Aorta (tissue), 5 donors: Measurements from ENCODE around the gene DDX23. TPM values are rescaled to one million over a fixed set of nuclear protein-coding genes. Genes with fewer than 3 reads are reported as not detected.

Experiments
- ATAC-seq: fragments of 200-7000 bp; cut with Tn5 transposase; one replicate; pipeline ENCODE4 v1.9.1; 2022; ENCODE audit warnings: moderate library complexity; ENCODE audit not compliant: low FRiP score
- DNase-seq, 2 donors: peaks; one replicate each; pipeline ENCODE4 v3.0.0-alpha.2; 2020
- H3K27ac ChIP-seq, 2 donors: one replicate each; pipeline ENCODE4 v1.5.1; 2013; ENCODE audit warnings: low read length in 2 of 2, mild to moderate bottlenecking in 2 of 2, moderate library complexity in 2 of 2, control low read depth in 1 of 2, inconsistent platforms in 1 of 2, low read depth in 1 of 2
- H3K27me3 ChIP-seq, 2 donors: one replicate each; pipeline ENCODE4 v1.6.1; 2013; ENCODE audit warnings: control low read depth in 1 of 2, low read length in 1 of 2, mild to moderate bottlenecking in 1 of 2, moderate library complexity in 1 of 2; ENCODE audit not compliant: insufficient read depth in 2 of 2, control insufficient read depth in 1 of 2
- H3K36me3 ChIP-seq, 2 donors: one replicate each; pipeline ENCODE4 v1.6.1; 2013; ENCODE audit warnings: control low read depth in 1 of 2, low read length in 1 of 2, mild to moderate bottlenecking in 1 of 2; ENCODE audit not compliant: insufficient read depth in 2 of 2, control insufficient read depth in 1 of 2
- H3K4me1 ChIP-seq, 2 donors: one replicate each; pipeline ENCODE4 v1.6.1; 2013; ENCODE audit warnings: low read length in 2 of 2, control low read depth in 1 of 2, mild to moderate bottlenecking in 1 of 2, moderate library complexity in 1 of 2; ENCODE audit not compliant: insufficient read depth in 2 of 2, control insufficient read depth in 1 of 2
- H3K4me3 ChIP-seq, 2 donors: one replicate each; pipeline ENCODE4 v1.5.1; 2013; ENCODE audit warnings: low read length in 2 of 2, control low read depth in 1 of 2, mild to moderate bottlenecking in 1 of 2
- H3K9me3 ChIP-seq: one replicate; pipeline ENCODE4 v1.6.1; 2013; ENCODE audit warnings: mild to moderate bottlenecking, low read length; ENCODE audit not compliant: control insufficient read depth
- WGBS, 2 donors: extraction: QIAGEN DNeasy Blood & Tissue Kit; methylation state at CpG; one replicate each; pipeline ENCODE4 v1.1.7; 2013; 5-methylcytosine and 5-hydroxymethylcytosine counted together
- intact Hi-C, 2 donors: fragments of 100-400 bp; cut with DNase I; formaldehyde crosslinking; loops; one replicate each; pipeline versions ENCODE4 v1.14.2 to v1.15.0; 2022
- polyA plus RNA-seq, 2 donors: library from polyadenylated mRNA; stranded (reverse); fragments of 200-250 nt; gene quantifications; one replicate each; pipeline ENCODE4 v1.2.3, GENCODE V29; 2013
- total RNA-seq, 2 donors: library from RNA; stranded (reverse); fragmentation: NEBNext Ultra II Directional; extraction: Animal tissue kit (Norgen Biotek cat#: 25700); gene quantifications; one replicate each; pipeline ENCODE4 v1.2.1, GENCODE V29; 2021
- donor health status: healthy with polysubstance abuse.
- donor health status: Bipolar disorder and iron deficiency.
- donor health status: DM: no; HTN: no; CAD: no.
- donor health status: DM: no; HTN: no; CAD: no.
- donor health status: DM: yes; HTN: yes; CAD: no.

Gene DDX23
- total and polyA plus RNA-seq, 4 donors, result 25.9 to 77.2 (median 50.2) TPM

DNA sequence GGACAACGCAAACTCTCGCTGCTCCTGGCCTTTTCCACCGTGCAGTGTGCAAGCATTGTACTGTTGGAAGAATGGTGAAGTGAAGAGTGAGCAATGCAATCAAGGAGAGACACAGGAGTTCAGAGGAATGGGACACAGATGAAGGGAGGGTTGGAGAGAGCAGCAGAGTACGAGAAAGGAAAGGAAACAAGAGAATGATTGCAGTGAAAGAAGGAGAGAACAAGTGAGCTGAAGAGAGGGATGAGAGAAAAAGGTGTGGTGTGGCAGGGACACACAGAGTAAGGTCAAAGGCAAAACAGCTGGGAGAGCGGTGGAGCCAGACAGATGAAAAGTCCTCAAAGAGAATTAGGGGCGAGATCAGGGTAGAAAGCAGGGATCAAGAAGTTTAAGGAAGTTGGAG, 20.7 kb downstream of the DDX23 start:
- Histone ChIP-seq H3K27me3 (no peaks in the 10 kb centered on the region), H3K9me3 (no peaks in the 10 kb centered on the region), H3K27ac (no peak overlapping the region), H3K4me3 (no peak overlapping the region), H3K4me1 (no peaks in the 10 kb centered on the region), H3K36me3 (peaks cover 13 to 21% of the 10 kb centered on the region in 2 donors)
- no peak for ATAC-seq
- intact Hi-C loops, result no loop called here
- whole genome bisulfite sequencing, 2 donors, result 78 to 84% methylated on average over 6 of the region's 6 CpGs
- DNase-seq, result no peak

DNA sequence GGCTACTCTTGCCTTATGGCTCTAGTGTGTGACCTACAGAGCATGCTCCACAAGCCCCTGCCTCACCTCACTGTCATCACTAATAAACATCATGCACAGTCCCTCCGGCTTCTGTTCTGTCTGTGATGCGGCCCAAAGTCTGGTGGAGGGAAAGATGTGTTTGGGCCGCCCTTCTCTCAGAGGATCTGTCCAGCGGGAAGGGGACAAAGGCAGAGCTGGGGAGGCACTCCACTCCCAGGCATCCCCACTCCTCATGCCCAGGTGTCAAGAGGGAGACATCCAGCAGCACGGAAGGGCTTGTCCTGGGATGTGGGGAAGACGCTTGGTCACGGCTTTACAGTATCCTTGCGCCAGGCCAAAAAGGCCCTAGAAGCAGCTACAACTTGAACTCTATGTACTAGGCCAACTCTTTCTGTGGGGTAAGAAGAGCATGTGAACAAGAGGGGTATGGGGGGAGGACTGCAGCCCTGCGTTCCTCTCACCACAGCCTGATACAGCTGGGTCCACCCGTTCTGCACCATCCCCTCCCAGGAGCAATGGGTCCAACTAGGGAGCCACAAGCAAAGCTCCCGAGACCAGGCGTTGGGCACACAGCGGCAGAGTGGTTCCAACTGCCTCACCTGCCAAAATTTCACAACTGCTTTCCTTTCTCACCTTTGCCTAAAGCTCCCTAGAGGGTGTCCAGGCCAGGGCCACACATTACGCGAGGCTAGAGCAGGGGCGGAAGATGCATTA, 23.0 kb downstream of the DDX23 start:
- DNase-seq (no peak), ATAC-seq (no peak)
- intact Hi-C loops, result no loop called here
- WGBS, 2 donors, result 75 to 80% methylated on average over 16 of the region's 16 CpGs
- peaks cover 13 to 18% of the 10 kb centered on the region in 2 donors for H3K36me3 ChIP-seq
- H3K4me3 ChIP-seq, result no peak overlapping the region
- H3K27me3 ChIP-seq, result no peaks in the 10 kb centered on the region
- H3K4me1 ChIP-seq, result no peaks in the 10 kb centered on the region
- no peak overlapping the region for H3K27ac ChIP-seq
- H3K9me3 ChIP-seq, result no peaks in the 10 kb centered on the region

DNA sequence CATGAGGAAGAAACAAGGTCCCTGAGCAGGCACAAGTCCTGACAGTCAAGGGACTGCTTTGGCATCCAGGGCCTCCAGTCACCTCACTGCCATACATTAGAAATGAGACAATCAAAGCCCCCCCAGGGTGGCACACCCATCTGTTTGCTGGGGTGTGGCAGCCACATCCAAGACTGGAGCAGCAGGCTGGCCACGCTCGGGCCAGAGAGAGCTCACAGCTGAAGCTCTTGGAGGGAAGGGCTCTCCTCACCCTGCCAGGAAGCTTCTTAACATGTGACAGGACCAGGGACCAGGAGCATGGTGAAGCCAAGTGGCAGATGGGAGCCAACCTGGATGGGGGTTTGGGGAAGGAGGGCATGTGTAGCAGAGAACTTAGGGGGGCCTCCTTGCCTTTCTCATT, 23.7 kb downstream of the DDX23 start:
- ATAC-seq, result no peak
- H3K9me3 ChIP-seq, result no peaks in the 10 kb centered on the region
- H3K4me3 ChIP-seq, result no peak overlapping the region
- no peak for DNase-seq
- H3K4me1 ChIP-seq, result no peaks in the 10 kb centered on the region
- 36 to 50% methylated on average over 2 of the region's 2 CpGs for WGBS, 2 donors
- no peak overlapping the region for H3K27ac ChIP-seq
- H3K27me3 ChIP-seq, result no peaks in the 10 kb centered on the region
- H3K36me3 ChIP-seq, result peaks cover 12 to 16% of the 10 kb centered on the region in 2 donors
- intact Hi-C loops, result no loop called here

DNA sequence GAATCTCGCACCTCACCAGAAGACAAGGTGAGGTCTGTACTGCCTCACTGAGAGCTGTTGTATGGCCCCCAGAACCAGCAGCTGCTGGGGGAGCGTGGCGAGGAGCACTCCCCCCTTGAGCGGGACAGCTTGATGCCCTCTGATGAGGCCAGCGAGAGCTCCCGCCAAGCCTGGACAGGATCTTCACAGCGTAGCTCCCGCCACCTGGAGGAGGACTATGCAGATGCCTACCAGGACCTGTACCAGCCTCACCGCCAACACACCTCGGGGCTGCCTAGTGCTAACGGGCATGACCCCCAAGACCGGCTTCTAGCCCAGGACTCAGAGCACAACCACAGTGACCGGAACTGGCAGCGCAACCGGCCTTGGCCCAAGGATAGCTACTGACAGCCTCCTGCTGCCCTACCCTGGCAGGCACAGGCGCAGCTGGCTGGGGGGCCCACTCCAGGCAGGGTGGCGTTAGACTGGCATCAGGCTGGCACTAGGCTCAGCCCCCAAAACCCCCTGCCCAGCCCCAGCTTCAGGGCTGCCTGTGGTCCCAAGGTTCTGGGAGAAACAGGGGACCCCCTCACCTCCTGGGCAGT, 24.4 kb downstream of the DDX23 start:
- Histone ChIP-seq H3K4me3 (no peak overlapping the region), H3K27ac (no peak overlapping the region), H3K4me1 (no peaks in the 10 kb centered on the region), H3K9me3 (no peaks in the 10 kb centered on the region), H3K36me3 (peaks cover 10 to 13% of the 10 kb centered on the region in 2 donors), H3K27me3 (no peaks in the 10 kb centered on the region)
- ATAC-seq (no peak), DNase-seq (no peak)
- WGBS, 2 donors, result 83 to 88% methylated on average over 17 of the region's 17 CpGs
- intact Hi-C loops, result no loop called here

DNA sequence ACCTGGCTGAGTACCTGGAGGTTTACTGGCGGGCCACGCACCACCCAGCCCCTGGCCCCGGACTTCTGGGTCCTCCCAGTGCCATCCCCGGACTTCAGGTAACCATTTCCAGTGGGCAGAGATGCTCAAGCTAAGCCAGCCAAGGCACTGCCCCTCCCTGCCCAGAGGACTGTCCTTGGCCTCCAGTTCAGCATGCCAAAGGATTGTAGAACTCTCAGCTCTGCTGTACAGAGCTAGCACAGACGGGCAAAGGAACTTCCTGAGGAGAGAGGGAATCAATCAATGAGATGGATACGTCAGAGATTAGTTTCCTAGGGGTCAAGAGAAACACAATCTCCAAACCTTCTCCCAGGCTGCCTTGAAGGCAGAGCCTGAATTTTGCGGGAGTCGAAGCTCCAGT, 24.9 kb downstream of the DDX23 start:
- H3K27me3 ChIP-seq, result no peaks in the 10 kb centered on the region
- ATAC-seq (no peak), DNase-seq (no peak)
- H3K4me3 ChIP-seq, result no peak overlapping the region
- peaks cover 9% of the 10 kb centered on the region in 2 donors for H3K36me3 ChIP-seq
- no peaks in the 10 kb centered on the region for H3K4me1 ChIP-seq
- 77 to 78% methylated on average over 8 of the region's 8 CpGs for WGBS, 2 donors
- H3K9me3 ChIP-seq, result no peaks in the 10 kb centered on the region
- intact Hi-C loops, result no loop called here
- no peak overlapping the region for H3K27ac ChIP-seq

DNA sequence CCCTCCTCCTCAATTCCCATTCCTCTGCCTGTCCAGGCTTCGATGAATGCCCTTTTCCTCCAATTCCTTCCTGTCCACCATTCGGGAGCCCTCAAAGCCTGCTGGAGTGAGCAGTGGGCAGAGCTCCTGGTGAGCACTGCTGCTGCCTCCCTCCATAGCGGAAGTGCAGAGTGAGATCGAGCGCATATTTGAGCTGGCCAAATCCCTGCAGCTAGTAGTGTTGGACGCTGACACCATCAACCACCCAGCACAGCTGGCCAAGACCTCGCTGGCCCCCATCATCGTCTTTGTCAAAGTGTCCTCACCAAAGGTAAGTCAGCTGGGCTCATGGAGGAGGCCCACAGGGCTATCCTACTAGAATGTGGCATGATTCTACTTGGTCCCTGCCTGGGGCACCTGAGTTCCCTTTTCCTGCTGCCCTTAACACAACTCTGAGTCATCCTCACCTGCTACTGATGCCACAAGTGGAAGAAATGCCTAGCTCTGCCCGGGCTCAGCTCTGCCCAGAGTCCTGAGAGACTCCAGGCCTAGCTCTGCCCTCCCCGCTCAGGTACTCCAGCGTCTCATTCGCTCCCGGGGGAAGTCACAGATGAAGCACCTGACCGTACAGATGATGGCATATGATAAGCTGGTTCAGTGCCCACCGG, 25.6 kb downstream of the DDX23 start:
- DNase-seq (no peak), ATAC-seq (no peak)
- intact Hi-C loops, result no loop called here
- Histone ChIP-seq H3K36me3 (peaks cover 2 to 7% of the 10 kb centered on the region in 2 donors), H3K9me3 (no peaks in the 10 kb centered on the region), H3K4me1 (no peaks in the 10 kb centered on the region), H3K4me3 (no peak overlapping the region), H3K27me3 (no peaks in the 10 kb centered on the region), H3K27ac (no peak overlapping the region)
- WGBS, 2 donors, result 80 to 85% methylated on average over 15 of the region's 15 CpGs

DNA sequence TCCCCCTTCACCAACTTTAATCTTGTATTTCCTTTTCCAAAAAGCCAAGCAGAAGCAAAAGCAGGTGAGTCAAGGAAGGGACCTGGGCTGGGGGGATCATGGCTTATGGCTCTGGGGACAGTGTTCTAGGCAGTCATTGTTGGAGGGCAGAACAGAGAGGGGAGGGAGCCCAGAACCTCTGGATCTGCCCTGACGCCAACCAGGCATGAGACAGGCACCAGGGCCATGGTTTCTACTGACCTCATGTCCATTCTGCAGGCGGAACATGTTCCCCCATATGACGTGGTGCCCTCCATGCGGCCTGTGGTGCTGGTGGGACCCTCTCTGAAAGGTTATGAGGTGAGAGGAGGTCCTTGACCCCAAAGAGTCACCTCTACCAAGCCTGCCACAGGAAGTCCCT, 27.1 kb downstream of the DDX23 start:
- no peaks in the 10 kb centered on the region for H3K9me3 ChIP-seq
- intact Hi-C loops, result no loop called here
- H3K27ac ChIP-seq, result no peak overlapping the region
- ATAC-seq (no peak), DNase-seq (no peak)
- WGBS, 2 donors, result 89 to 92% methylated on average over 4 of the region's 4 CpGs
- H3K36me3 ChIP-seq, result no peaks in the 10 kb centered on the region
- H3K27me3 ChIP-seq, result no peaks in the 10 kb centered on the region
- H3K4me3 ChIP-seq, result no peak overlapping the region
- no peaks in the 10 kb centered on the region for H3K4me1 ChIP-seq

DNA sequence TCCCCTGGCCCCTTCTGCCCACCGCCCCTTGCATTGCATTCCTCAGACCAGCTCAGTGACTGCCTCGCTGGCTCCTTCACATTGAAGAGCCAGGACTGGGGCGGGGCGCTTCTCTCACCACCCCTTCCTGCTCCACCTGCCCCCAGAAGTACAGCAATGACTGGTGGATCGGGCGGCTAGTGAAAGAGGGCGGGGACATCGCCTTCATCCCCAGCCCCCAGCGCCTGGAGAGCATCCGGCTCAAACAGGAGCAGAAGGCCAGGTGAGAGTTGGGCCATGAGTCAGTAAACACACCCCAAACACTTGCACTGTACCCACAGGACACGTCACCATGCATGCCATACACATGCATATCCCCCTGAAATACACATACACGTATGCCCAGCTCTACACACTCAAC, 27.9 kb downstream of the DDX23 start:
- no peaks in the 10 kb centered on the region for H3K4me1 ChIP-seq
- no peak overlapping the region for H3K4me3 ChIP-seq
- H3K36me3 ChIP-seq, result no peaks in the 10 kb centered on the region
- ATAC-seq (no peak), DNase-seq (no peak)
- H3K27ac ChIP-seq, result no peak overlapping the region
- intact Hi-C loops, result no loop called here
- no peaks in the 10 kb centered on the region for H3K9me3 ChIP-seq
- WGBS, 2 donors, result 74 to 80% methylated on average over 12 of the region's 12 CpGs
- no peaks in the 10 kb centered on the region for H3K27me3 ChIP-seq

DNA sequence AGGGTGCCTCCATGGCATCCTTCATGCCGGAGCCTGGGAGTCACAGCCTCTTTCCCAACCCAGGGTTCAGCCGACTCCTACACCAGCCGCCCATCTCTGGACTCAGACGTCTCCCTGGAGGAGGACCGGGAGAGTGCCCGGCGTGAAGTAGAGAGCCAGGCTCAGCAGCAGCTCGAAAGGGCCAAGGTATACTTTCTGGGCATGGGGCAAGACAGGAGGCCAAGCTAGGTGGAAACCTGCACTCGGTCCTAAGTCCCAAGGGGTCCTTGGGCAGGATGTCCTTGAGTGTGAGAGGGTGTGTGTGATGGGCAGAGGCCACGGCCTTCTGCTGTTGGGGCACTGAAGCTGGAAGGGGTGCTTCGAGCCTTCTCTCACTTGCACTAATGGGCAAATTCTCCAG, 28.7 kb downstream of the DDX23 start:
- no peak overlapping the region for H3K4me3 ChIP-seq
- intact Hi-C loops, result no loop called here
- no peaks in the 10 kb centered on the region for H3K27me3 ChIP-seq
- no peaks in the 10 kb centered on the region for H3K4me1 ChIP-seq
- H3K36me3 ChIP-seq, result no peaks in the 10 kb centered on the region
- no peak for DNase-seq
- WGBS, 2 donors, result 84 to 89% methylated on average over 11 of the region's 11 CpGs
- H3K9me3 ChIP-seq, result no peaks in the 10 kb centered on the region
- no peak overlapping the region for H3K27ac ChIP-seq
- ATAC-seq, result no peak
